Fibroblast of the aortic adventitia (primary cell): Measurements from ENCODE around the gene OXLD1. TPM values are rescaled to one million over a fixed set of nuclear protein-coding genes. Genes with fewer than 3 reads are reported as not detected.

Source experiments
- DNase-seq: peaks from one replicate; pipeline ENCODE4 v3.0.0-alpha.2; 2010; ENCODE audit warnings: low read depth
- H3K4me3 ChIP-seq: 2 replicates; pipeline ENCODE4 v1.5.1; 2011; ENCODE audit warnings: low read depth, mild to moderate bottlenecking, control low read depth, low read length, moderate library complexity
- total RNA-seq: library from RNA; depleted of rRNA; stranded (reverse); fragments of >200 nt; gene quantifications from 2 replicates; pipeline ENCODE4 v1.2.3, GENCODE V29; 2012; ENCODE audit warnings: low replicate concordance
- TF ChIP-seq, protein P1 (sequence below): IDR thresholded peaks from 2 replicates; pipeline ENCODE4 v1.5.1; 2011; ENCODE audit warnings: mild to moderate bottlenecking, low read length, control low read depth, inconsistent platforms; ENCODE audit not compliant: insufficient read depth

OXLD1 gene
- total RNA-seq, 1 donor: 20.7 TPM

DNA sequence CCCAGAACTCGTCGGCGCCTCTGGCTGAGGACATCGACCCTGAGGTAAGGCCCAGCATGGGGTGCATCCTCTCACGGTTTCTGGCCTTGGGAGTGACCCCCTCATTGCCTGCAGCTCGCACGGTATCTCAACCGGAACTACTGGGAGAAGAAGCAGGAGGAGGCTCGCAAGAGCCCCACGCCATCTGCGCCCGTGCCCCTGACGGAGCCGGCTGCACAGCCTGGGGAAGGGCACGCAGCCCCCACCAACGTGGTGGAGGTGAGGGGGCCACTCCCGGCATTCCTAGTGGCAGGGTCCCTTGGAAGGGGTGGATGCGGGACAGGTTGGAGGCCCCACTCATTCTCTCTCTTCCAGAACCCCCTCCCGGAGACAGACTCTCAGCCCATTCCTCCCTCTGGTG lies 28.4 kb upstream of the OXLD1 start:
- no peak for DNase-seq
- no peak overlapping the region for H3K4me3 ChIP-seq
- TF ChIP-seq, protein P1, sequence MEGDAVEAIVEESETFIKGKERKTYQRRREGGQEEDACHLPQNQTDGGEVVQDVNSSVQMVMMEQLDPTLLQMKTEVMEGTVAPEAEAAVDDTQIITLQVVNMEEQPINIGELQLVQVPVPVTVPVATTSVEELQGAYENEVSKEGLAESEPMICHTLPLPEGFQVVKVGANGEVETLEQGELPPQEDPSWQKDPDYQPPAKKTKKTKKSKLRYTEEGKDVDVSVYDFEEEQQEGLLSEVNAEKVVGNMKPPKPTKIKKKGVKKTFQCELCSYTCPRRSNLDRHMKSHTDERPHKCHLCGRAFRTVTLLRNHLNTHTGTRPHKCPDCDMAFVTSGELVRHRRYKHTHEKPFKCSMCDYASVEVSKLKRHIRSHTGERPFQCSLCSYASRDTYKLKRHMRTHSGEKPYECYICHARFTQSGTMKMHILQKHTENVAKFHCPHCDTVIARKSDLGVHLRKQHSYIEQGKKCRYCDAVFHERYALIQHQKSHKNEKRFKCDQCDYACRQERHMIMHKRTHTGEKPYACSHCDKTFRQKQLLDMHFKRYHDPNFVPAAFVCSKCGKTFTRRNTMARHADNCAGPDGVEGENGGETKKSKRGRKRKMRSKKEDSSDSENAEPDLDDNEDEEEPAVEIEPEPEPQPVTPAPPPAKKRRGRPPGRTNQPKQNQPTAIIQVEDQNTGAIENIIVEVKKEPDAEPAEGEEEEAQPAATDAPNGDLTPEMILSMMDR: no peak

DNA sequence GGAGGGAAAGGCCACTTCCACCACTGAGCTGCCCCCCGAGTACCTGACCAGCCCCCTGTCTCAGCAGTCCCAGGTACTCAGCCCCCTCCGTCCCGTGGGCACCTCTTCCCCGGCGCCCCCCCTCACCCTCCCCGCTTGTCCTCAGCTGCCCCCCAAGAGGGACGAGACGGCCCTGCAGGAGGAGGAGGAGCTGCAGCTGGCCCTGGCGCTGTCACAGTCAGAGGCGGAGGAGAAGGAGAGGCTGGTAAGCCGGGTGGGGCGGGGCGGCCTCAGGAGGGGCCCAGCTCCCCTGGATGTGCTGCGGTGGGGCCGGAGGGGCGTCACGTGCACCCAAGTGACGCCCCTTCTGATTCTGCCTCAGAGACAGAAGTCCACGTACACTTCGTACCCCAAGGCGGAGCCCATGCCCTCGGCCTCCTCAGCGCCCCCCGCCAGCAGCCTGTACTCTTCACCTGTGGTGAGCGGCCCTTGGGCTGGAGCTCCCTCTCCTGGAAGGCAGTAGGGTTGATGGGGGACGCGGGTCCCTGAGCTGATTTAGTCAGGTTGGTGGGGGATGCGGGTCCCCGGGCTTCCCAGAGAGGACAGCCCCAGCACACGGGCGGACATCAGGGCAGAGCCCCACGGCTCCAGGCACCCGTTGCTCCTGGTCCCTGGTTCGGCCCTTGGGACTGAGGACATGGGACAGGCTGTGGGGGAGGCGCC lies 27.3 kb upstream of the OXLD1 start:
- H3K4me3 ChIP-seq: no peak overlapping the region
- no peak for DNase-seq
- TF ChIP-seq, protein P1: no peak

DNA sequence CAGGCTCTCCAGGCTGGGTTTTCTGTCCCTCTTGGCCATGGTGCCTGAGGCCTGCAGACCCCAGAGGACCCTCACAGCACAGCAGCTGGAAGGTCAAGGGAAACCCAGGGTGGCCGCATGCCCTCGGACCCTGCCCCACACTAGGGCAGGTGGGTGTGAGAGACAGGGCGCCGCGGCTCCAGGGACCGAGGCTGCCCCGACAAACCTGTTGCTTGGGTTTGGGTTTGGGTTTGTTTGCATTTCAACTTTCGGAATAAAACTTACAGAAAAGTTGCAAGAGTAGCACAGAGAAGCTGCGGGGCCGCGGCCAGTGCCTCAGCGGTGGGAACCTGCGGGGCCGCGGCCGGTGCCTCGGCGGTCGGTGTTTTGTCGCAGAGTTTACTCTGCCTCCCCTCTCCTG lies 25.2 kb upstream of the OXLD1 start:
- DNase-seq: no peak
- TF ChIP-seq, protein P1: no peak
- H3K4me3 ChIP-seq: no peak overlapping the region

DNA sequence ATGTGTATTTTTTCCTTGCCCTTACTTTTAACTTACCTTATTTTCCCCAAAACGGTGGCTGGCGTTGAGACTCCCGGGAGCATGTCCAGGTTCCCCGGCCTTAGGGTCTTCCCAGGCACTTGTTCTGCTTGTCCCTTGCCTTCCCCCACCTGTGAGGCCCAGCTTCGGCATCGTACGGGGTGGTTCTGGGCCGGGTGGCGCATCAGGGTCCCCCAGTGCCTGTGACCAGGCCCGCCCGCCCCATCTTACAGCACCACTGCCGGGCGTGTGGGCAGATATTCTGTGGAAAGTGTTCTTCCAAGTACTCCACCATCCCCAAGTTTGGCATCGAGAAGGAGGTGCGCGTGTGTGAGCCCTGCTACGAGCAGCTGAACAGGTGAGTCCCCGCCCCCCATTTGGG lies 24.8 kb upstream of the OXLD1 start:
- DNase-seq: no peak
- no peak overlapping the region for H3K4me3 ChIP-seq
- TF ChIP-seq, protein P1: no peak

DNA sequence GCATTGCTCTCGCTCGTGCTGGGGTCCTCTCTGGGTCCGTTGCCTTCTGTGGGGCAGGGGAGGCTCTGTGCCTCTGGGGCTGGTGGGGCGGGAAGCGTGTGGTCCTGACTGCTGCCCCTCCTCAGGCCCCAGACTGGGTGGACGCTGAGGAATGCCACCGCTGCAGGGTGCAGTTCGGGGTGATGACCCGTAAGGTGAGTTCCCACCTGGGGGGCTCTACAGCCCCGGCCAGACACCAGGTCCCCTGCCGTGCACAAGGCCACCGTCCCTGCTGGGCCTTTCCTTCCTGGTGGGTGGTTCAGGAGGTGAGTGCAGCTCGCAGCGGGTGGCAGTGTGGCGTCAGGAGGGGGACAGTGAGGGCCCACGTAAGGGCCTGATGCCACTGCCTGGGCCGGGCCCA lies 24.1 kb upstream of the OXLD1 start:
- TF ChIP-seq, protein P1: no peak
- H3K4me3 ChIP-seq: no peak overlapping the region
- no peak for DNase-seq

DNA sequence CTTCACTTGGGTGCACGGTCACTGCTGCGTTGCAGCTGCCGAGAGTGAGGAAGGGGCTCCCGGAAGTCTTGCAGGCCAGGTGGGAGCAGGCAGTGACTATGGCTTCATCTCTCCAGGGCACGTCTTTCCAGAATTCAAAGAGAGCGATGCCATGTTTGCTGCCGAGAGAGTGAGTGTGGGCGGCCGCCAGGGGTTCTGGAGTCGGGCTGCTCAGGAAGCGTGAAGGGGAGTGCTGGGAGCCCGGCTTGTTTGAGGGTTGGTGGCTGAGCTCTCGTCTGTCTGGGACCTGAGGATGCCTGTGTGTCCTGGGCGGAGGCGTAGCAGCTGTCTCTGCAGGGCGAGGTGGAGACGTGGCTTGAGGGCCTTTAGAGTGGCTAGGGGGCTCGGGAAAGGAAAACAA lies 23.7 kb upstream of the OXLD1 start:
- TF ChIP-seq, protein P1: no peak
- H3K4me3 ChIP-seq: no peak overlapping the region
- DNase-seq: no peak

DNA sequence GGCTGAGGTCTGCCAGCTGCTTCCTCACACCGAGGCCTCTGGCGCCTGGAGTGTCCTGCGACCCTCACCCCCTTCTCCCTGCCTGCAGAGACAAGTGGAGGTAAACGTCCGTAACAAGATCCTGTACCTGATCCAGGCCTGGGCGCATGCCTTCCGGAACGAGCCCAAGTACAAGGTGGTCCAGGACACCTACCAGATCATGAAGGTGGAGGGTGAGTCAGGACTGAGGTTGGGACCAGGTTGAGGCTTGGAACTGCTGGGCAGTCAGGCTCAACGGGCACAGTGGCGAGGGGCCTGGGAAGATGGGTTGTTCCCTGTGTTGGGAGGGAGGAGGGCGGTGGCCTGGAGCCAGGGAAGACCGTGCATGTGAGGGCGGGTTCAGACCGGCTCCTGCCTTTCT lies 22.2 kb upstream of the OXLD1 start:
- TF ChIP-seq, protein P1: no peak
- DNase-seq: no peak
- no peak overlapping the region for H3K4me3 ChIP-seq
